ENCODE results near the gene ZRANB2. TPM values are rescaled to one million over a fixed set of nuclear protein-coding genes. Genes with fewer than 3 reads are reported as not detected.

The ZRANB2 gene
- total RNA-seq, 4 donors from 2014 or later: 27.3 to 49.9 (median 42.9) TPM

GRCh38 chr1:71101839-71102376 lies 21.1 kb upstream of the ZRANB2 start:
- TF ChIP-seq POLR2A (IDR thresholded peaks at IDR 0.05): no peak
- DNase-seq (ENCODE audit: low spot score in 2 of 2): no peak

GRCh38 chr1:71097428-71097827 lies 16.6 kb upstream of the ZRANB2 start:
- intact Hi-C loops (cut with DNase I; ENCODE audit: low total_unique reads): no loop called here
- no peak for DNase-seq (ENCODE audit: low spot score in 2 of 2)
- WGBS, 2 donors: 93 to 96% methylated on average over 1 of the region's 1 CpG
- TF ChIP-seq CTCF (IDR thresholded peaks at IDR 0.05): no peak
- TF ChIP-seq POLR2A (IDR thresholded peaks at IDR 0.05): no peak
- H3K4me3 ChIP-seq (ENCODE audit: low read depth, poor library complexity, severe bottlenecking): no peak overlapping the region

More at GRCh38 chr1:71101839-71102376, 21.1 kb upstream of the ZRANB2 start:
- intact Hi-C loops (cut with DNase I; ENCODE audit: low total_unique reads): no loop called here
- no peak overlapping the region for H3K4me3 ChIP-seq (ENCODE audit: low read depth, poor library complexity, severe bottlenecking)
- 59 to 72% methylated on average over 1 of the region's 1 CpG for WGBS, 2 donors

GRCh38 chr1:71094913-71095312 lies 14.1 kb upstream of the ZRANB2 start:
- no peak for DNase-seq (ENCODE audit: low spot score in 2 of 2)
- intact Hi-C loops (cut with DNase I; ENCODE audit: low total_unique reads): no loop called here
- TF ChIP-seq POLR2A (IDR thresholded peaks at IDR 0.05) (no peak), CTCF (IDR thresholded peaks at IDR 0.05) (no peak)
- no peak overlapping the region for H3K4me3 ChIP-seq (ENCODE audit: low read depth, poor library complexity, severe bottlenecking)
- 94% methylated on average over 2 of the region's 2 CpGs for WGBS, 2 donors

GRCh38 chr1:71093938-71094337 lies 13.1 kb upstream of the ZRANB2 start:
- DNase-seq (ENCODE audit: low spot score in 2 of 2): no peak
- H3K4me3 ChIP-seq (ENCODE audit: low read depth, poor library complexity, severe bottlenecking): no peak overlapping the region
- intact Hi-C loops (cut with DNase I; ENCODE audit: low total_unique reads): no loop called here
- no peak for TF ChIP-seq POLR2A (IDR thresholded peaks at IDR 0.05)
- no peak for TF ChIP-seq CTCF (IDR thresholded peaks at IDR 0.05)
- WGBS, 2 donors: 69 to 82% methylated on average over 1 of the region's 1 CpG

- 71 to 73% methylated on average over 6 of the region's 6 CpGs for WGBS, 2 donors
- intact Hi-C loops (cut with DNase I; ENCODE audit: low total_unique reads): no loop called here
- TF ChIP-seq CTCF (IDR thresholded peaks at IDR 0.05): no peak
- DNase-seq (ENCODE audit: low spot score in 2 of 2): no peak
- H3K4me3 ChIP-seq (ENCODE audit: low read depth, poor library complexity, severe bottlenecking): no peak overlapping the region
Measured at GRCh38 chr1:71089536-71090270, 8.9 kb upstream of the ZRANB2 start.

GRCh38 chr1:71088645-71089287 lies 7.9 kb upstream of the ZRANB2 start:
- DNase-seq (ENCODE audit: low spot score in 2 of 2): no peak
- no peak overlapping the region for H3K4me3 ChIP-seq (ENCODE audit: low read depth, poor library complexity, severe bottlenecking)
- WGBS, 2 donors: 93 to 94% methylated on average over 5 of the region's 5 CpGs
- no peak for TF ChIP-seq POLR2A (IDR thresholded peaks at IDR 0.05)
- no peak for TF ChIP-seq CTCF (IDR thresholded peaks at IDR 0.05)
- intact Hi-C loops (cut with DNase I; ENCODE audit: low total_unique reads): no loop called here

Measured in lower leg skin (tissue), 4 donors.